GM23338 (cell line): ENCODE measurements around the gene RNF13. TPM values are rescaled to one million over a fixed set of nuclear protein-coding genes. Genes with fewer than 3 reads are reported as not detected.
"Not testable (repeated sequence)": the region's sequence is repeated elsewhere in the genome, so short reads cannot be mapped to it uniquely, and the experiment has no call there.

Experiments used
- ATAC-seq: fragments of 200-7000 bp; cut with Tn5 transposase; 3 replicates; pipeline ENCODE4 v1.9.1; 2020
- DNase-seq: peaks from one replicate; pipeline ENCODE4 v3.0.0-alpha.2; 2015; ENCODE audit warnings: low spot score
- H2AFZ ChIP-seq: fragments of 200-600 bp; sonication (generic); 2 replicates; pipeline ENCODE4 v1.8.0; 2016; ENCODE audit warnings: antibody characterized with exemption, mild to moderate bottlenecking, moderate library complexity
- H3F3A ChIP-seq: fragments of 200-600 bp; sonication (generic); replicated peaks from 2 replicates; pipeline ENCODE4 v1.8.0; 2017; ENCODE audit warnings: antibody characterized with exemption, mixed run types, low read depth
- H3K27ac ChIP-seq: fragments of 200-600 bp; sonication (generic); 2 replicates; pipeline ENCODE4 v1.6.1; 2016; ENCODE audit warnings: low read depth
- H3K27me3 ChIP-seq: fragments of 200-600 bp; sonication (generic); 2 replicates; pipeline ENCODE4 v1.8.0; 2016; ENCODE audit warnings: mild to moderate bottlenecking, mixed run types, moderate library complexity; ENCODE audit not compliant: insufficient read depth
- H3K36me3 ChIP-seq: fragments of 200-600 bp; sonication (generic); 2 replicates; pipeline ENCODE4 v1.8.0; 2016; ENCODE audit warnings: mild to moderate bottlenecking; ENCODE audit not compliant: insufficient read depth
- H3K4me1 ChIP-seq: fragments of 200-600 bp; sonication (generic); 2 replicates; pipeline ENCODE4 v1.8.0; 2016; ENCODE audit warnings: mild to moderate bottlenecking, moderate library complexity; ENCODE audit not compliant: insufficient read depth
- H3K4me2 ChIP-seq: fragments of 200-600 bp; sonication (generic); 2 replicates; pipeline ENCODE4 v1.7.1; 2017; ENCODE audit warnings: mixed run types
- H3K4me3 ChIP-seq: fragments of 200-600 bp; sonication (generic); 2 replicates; pipeline ENCODE4 v1.6.1; 2016; ENCODE audit warnings: mixed run types
- H3K79me2 ChIP-seq: fragments of 200-600 bp; sonication (generic); replicated peaks from 2 replicates; pipeline ENCODE4 v1.8.0; 2017; ENCODE audit warnings: mild to moderate bottlenecking; ENCODE audit not compliant: insufficient read depth
- H3K9me2 ChIP-seq: fragments of 200-600 bp; sonication (generic); 2 replicates; pipeline ENCODE4 v1.8.0; 2017; ENCODE audit not compliant: insufficient read depth
- H4K20me1 ChIP-seq: fragments of 200-600 bp; sonication (generic); replicated peaks from 2 replicates; pipeline ENCODE4 v1.8.0; 2017; ENCODE audit warnings: mild to moderate bottlenecking; ENCODE audit not compliant: insufficient read depth
- H3K27ac Mint-ChIP-seq: 2 replicates; pipeline ENCODE4 v1.8.0; 2020; ENCODE audit warnings: inconsistent platforms, mild to moderate bottlenecking, moderate library complexity, mixed read lengths
- H3K27me3 Mint-ChIP-seq: 3 replicates; pipeline ENCODE4 v1.8.0; 2022; ENCODE audit warnings: low read depth, mild to moderate bottlenecking, moderate library complexity, mixed read lengths, inconsistent platforms; ENCODE audit not compliant: insufficient read depth, poor library complexity
- H3K36me3 Mint-ChIP-seq: 3 replicates; pipeline ENCODE4 v1.8.0; 2021; ENCODE audit warnings: low read depth, mild to moderate bottlenecking, inconsistent platforms, moderate library complexity, mixed read lengths
- H3K4me1 Mint-ChIP-seq: 3 replicates; pipeline ENCODE4 v1.8.0; 2020; ENCODE audit warnings: mild to moderate bottlenecking, inconsistent platforms, mixed read lengths
- H3K4me3 Mint-ChIP-seq: 3 replicates; pipeline ENCODE4 v1.8.0; 2021; ENCODE audit warnings: moderate library complexity, mild to moderate bottlenecking, inconsistent platforms, mixed read lengths
- H3K9me3 Mint-ChIP-seq: 3 replicates; pipeline ENCODE4 v1.8.0; 2020; ENCODE audit warnings: moderate library complexity, mild to moderate bottlenecking, inconsistent platforms, mixed read lengths
- CTCF ChIP-seq, 2 experiments: fragments of 200-600 bp in 1 of 2; sonication (generic) in 1 of 2; conservative IDR thresholded peaks; 2 replicates each; pipeline versions ENCODE4 v1.5.1 to v1.6.1; 2016 to 2017; ENCODE audit warnings: antibody characterized with exemption in 2 of 2, low read depth in 2 of 2, mild to moderate bottlenecking in 2 of 2, moderate library complexity in 1 of 2
- EZH2phosphoT487 ChIP-seq: fragments of 200-600 bp; sonication (generic); IDR thresholded peaks from one replicate; pipeline ENCODE4 v1.8.1; 2018; ENCODE audit warnings: antibody characterized with exemption; ENCODE audit not compliant: unreplicated experiment
- REST ChIP-seq: IDR thresholded peaks from one replicate; pipeline ENCODE4 v1.6.1; 2018; ENCODE audit warnings: antibody characterized with exemption; ENCODE audit not compliant: unreplicated experiment
- ZNF114 ChIP-seq: fragments of 250-450 bp; sonication (Bioruptor Pico); IDR thresholded peaks from 2 replicates; pipeline ENCODE4 v1.5.0; 2020; ENCODE audit warnings: mild to moderate bottlenecking, moderate library complexity
- ZNF462 ChIP-seq: fragments of 250-450 bp; sonication (Bioruptor Pico); IDR thresholded peaks from 2 replicates; pipeline ENCODE4 v1.5.0; 2020; ENCODE audit warnings: mild to moderate bottlenecking, moderate library complexity
- polyA plus RNA-seq: library from polyadenylated mRNA; unstranded; fragments of >200 nt; fragmentation: Nextera tagmentation; extraction: Ambion mirVana; gene quantifications from 2 replicates; pipeline ENCODE4 v1.2.1, GENCODE V29; 2016
- total RNA-seq: library from RNA; depleted of rRNA; stranded (reverse); fragments of >200 nt; shearing (Covaris generic); gene quantifications from 2 replicates; pipeline ENCODE4 v1.2.3, GENCODE V29; 2014

RNF13 gene
- total and polyA plus RNA-seq, 2 experiments from 2014 or later, result 46.3 to 101 TPM

- Histone ChIP-seq H3K4me2 (no peak overlapping the region), H3F3A (no peaks in the 10 kb centered on the region), H3K27ac (no peak overlapping the region), H3K4me3 (no peak overlapping the region), H3K36me3 (peaks cover 19% of the 10 kb centered on the region), H3K27me3 (no peaks in the 10 kb centered on the region), H3K79me2 (peaks cover 18% of the 10 kb centered on the region; the same call in 1 of the 2 replicates), H4K20me1 (no peaks in the 10 kb centered on the region; the same call in 1 of the 2 replicates), H3K4me1 (no peaks in the 10 kb centered on the region), H2AFZ (no peak overlapping the region), H3K9me2 (no peaks in the 10 kb centered on the region)
- H3K27me3 Mint-ChIP-seq, result peaks cover 2% of the 10 kb centered on the region
- no peak overlapping the region for H3K27ac Mint-ChIP-seq
- peaks cover 53% of the 10 kb centered on the region for H3K36me3 Mint-ChIP-seq
- peaks cover 48% of the 10 kb centered on the region for H3K9me3 Mint-ChIP-seq
- TF ChIP-seq EZH2phosphoT487 (no peak), CTCF (conservative IDR thresholded peaks at IDR 0.05; ENCODE audit: low read depth in 2 of 2) (no peak), ZNF114 (CRISPR knock-in tag) (no peak), ZNF462 (CRISPR knock-in tag) (no peak), REST (no peak)
- H3K4me3 Mint-ChIP-seq, result no peak overlapping the region
- ATAC-seq, result no peak
- DNase-seq, result no peak
- H3K4me1 Mint-ChIP-seq, result no peaks in the 10 kb centered on the region
Measured at GRCh38 chr3:149942409-149942808, 129.4 kb downstream of the RNF13 start.

GRCh38 chr3:149943966-149944365 is 131.0 kb downstream of the RNF13 start:
- not testable (repeated sequence) for H3K4me2 ChIP-seq, H3K4me3 ChIP-seq, H3K27ac ChIP-seq, H3K9me2 ChIP-seq, ATAC-seq, H3K27me3 Mint-ChIP-seq, H3K4me1 Mint-ChIP-seq, H2AFZ ChIP-seq, H3K4me3 Mint-ChIP-seq, H3K27ac Mint-ChIP-seq, H3K4me1 ChIP-seq, H4K20me1 ChIP-seq, DNase-seq, H3F3A ChIP-seq, H3K27me3 ChIP-seq
- Mint-ChIP-seq H3K36me3 (peaks cover 68% of the 10 kb centered on the region), H3K9me3 (peaks cover 54% of the 10 kb centered on the region)
- Histone ChIP-seq H3K36me3 (peaks cover 19% of the 10 kb centered on the region), H3K79me2 (peaks cover 16% of the 10 kb centered on the region; the same call in 1 of the 2 replicates)
